SKM-1 (cell line): Measurements from ENCODE around the gene HECTD4.

ENCODE experiments used
- DNase-seq: peaks from one replicate; lab custom pipeline; 2025; ENCODE audit not compliant: unreplicated experiment; lab: John Stamatoyannopoulos, UW

HECTD4 gene

GRCh38 chr12:112183141-112184021 is 198.8 kb downstream of the HECTD4 start:
- no peak for DNase-seq

- DNase-seq = no peak
These were observed 199.7 kb downstream of the HECTD4 start for GRCh38 chr12:112182499-112182898.

DNA sequence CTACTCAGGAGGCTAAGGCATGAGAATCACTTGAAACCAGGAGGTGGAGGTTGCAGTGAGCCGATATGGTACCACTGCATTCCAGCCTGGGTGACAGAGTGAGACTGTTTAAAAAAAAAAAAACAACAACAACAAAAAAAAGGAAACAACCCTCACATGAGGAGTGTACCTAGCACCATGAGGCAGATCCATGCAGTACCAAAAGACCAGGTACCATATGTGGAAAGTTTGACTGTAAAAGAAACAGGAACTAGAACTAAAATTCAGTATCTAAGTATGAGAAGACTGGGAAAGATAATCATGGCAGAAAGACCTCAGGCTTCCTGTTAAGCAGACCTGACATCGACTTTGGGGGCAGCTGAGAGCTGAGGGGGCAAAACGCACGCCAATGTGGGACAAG is 201.8 kb downstream of the HECTD4 start:
- no peak for DNase-seq

DNA sequence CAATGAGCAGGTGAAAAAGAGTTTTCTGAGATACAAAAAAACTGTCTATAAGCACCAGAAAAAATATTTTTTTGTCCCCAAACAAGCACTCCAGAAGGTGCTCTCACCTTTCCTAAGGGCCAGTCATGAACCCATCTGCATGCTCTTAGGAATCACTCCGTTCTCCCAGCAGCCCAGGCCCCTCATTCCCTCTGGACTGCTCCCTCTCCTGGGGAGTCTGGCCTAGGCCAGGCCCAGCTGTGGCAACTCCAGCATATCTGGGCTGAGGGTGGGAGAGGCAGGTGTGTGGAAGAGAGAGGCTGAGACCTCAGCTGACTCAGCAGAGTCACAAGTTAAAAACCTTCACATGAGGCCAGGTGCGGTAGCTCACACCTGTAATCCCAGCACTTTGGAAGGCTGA is 202.3 kb downstream of the HECTD4 start:
- DNase-seq = no peak

GRCh38 chr12:112179341-112179740 is 202.9 kb downstream of the HECTD4 start:
- DNase-seq = no peak

- no peak for DNase-seq
These were observed 203.4 kb downstream of the HECTD4 start for GRCh38 chr12:112178796-112179195.

GRCh38 chr12:112176321-112177010 is 205.8 kb downstream of the HECTD4 start:
- no peak for DNase-seq

DNA sequence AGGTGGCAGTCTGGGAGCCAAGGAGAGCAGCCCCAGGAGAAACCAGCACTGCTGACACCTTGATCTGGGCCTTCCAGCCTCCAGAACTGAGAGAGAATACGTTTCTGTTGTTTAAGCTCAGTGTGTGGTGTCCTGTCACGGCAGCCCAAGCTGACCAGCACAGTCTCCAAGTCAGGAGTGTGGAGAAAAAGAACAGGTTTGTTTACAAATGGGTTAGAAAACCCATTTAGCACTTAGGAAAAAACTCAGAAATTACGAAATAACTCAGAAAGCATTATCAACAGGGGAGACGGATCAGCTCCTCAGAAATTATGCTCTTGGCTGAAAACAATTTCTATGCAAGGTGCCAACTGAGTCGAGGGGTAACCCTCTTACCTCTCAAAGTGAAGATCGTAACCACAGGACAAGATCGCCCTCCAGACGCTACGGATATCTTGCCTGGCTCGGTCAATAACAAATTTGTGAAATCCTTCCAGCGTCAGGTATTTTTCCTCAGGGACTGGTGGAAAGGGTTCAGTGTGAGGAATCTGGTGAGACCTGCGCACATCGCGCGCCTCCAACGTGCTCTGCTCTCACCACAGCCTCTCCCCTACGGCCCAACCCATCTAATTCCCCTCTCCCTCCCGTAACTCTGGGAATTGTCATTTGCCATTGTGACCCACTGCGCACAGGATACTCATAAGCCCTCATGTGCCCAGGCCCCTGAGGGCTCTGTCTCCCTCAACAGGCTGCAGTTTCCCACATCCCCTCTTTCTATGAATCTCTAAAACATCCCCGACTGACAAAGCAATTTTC is 206.7 kb downstream of the HECTD4 start:
- DNase-seq = no peak

- DNase-seq = no peak
These were observed 209.5 kb downstream of the HECTD4 start for GRCh38 chr12:112172556-112173324.

DNA sequence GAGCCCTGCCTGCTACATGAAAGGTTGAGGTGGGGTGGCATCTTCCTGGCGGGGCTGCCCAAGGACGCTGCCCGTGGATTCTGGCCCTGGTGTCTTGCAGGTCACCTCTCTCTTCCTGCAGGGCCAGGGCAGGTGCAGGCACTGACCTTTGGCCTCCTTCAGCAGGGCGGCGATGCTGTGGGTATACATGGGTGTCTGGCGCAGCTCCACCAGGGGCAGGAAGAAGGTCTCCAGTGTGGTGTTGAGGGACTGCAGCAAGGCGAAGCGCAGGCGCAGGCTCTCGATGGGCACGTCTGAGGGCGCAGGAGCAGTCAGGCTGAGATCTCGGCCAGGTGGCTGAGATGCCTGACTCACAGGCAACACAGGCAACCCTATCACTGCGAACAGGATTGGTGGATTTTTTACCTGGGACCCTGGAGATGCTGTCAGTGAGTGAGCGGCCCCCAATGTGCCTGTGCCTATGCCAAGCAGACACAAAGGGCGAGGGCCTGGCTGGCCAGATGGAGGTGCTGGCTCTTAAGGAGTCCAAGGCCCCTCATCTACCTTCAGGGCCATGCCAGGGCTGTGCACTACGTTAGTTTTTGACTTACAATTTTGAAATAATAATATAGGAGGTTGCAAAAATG is 211.1 kb downstream of the HECTD4 start:
- no peak for DNase-seq

DNA sequence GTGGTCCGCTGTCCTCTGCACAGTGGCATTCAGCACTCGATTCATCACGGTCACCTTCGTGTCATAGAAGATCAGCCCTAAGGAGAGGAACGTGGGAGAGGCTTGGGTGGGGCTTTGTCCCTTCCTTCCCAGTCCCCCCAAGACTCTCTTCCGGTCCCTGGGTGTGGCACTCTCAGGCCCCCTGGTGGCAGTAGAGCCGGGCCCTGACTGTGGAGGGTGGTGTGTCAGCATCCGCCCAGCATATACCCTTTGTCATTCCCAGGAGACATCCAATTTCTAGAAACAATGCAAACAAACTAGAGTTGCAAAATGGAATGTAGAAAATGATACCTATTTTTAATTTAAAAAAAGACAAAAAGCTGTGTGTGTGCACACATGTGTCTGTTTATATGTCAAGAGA is 211.9 kb downstream of the HECTD4 start:
- no peak for DNase-seq

- no peak for DNase-seq
These were observed 212.3 kb downstream of the HECTD4 start for GRCh38 chr12:112169966-112170365.

DNA sequence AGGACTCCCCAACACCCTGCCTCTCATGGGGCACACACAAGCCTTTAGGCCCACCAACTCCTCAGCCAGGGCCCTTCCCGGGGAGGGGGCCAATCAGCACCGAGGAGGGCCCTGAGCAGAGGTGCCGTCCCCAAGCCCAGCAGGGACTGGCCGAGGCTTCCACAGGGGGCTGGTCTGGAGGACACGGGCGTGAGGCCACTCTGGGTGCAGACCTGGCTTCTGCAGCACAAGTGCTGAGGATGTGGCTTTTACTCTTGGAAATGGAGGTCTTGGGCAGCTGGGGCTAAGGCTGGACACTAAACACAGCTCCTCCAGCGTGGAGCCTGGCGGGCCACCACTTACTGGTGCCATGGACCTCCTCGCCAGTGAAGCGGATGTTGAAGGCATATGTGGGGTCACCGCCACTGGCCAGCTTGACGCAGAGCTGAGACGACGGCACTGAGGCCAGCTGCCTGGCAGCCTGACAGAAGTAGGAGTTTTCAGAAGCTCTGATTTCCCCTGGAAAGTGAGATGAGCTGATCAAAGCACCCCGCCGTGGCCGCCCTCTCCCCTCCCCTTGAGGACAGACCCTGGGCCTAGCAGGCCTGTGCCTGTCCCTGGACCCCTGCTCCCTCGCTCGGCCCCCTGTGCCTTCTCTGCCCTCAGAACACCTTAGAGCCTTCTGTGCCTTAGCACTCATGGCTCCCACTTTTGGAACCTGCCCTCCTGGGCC is 212.9 kb downstream of the HECTD4 start:
- no peak for DNase-seq

GRCh38 chr12:112168561-112168971 is 213.7 kb downstream of the HECTD4 start:
- no peak for DNase-seq

DNA sequence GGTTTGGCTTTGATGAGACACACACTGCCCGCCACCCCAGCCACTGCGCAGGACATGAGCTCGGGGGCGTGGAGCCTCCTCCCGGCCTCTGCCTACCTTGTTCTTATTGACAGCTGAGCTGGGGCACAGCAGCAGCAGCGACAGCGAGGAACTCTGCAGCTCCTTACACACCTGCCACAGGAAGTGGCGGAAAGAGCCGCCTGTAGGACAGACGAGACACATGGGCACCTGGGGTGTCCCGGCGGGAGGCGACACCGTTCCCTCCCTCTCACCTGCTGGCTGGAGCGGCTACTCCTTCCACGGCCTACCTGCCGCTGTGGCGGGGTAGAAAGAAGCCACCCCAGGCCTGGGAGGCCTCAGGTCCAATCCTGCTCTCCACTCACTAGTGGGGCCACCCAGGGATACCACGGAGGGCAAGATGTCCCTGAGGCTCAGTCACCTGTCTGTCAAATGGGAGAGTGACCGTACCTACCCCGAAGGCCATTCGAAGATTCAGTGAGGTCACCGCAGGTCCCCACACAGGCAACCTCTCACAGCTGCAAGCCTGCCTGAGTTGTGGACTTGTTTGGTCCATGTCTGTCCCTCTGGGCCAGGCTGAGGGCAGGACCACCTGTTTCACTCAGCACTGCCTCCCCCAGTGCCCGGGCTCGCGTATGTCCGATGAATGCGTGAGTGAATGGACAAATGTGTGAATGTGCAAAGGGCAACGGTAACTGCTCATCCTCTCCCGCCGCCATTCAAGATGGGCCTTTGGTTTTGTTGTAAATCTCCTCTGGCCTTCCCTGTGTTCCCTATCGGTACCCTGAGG is 214.3 kb downstream of the HECTD4 start:
- no peak for DNase-seq

DNA sequence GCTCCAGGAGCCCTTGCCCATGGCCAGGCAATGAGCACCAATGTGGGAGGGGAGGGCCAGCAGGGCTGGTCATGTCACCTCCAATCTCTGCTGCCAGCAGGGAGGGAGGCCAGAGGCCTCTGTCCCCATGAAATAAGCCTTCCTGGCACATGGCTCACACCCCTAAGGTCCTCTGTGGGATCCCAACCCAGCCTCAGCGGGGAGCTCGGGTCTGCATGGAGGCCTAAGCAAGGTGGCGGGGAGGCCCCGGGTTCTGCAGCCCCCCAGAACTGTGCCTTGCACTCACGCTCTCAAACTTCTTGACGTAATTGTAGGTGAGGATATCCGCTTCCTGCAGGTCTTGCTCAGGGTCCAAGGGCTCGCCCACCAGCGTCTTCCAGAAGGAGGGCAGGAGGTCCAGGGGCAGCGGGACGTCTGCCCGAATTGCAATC is 215.2 kb downstream of the HECTD4 start:
- DNase-seq = no peak

DNA sequence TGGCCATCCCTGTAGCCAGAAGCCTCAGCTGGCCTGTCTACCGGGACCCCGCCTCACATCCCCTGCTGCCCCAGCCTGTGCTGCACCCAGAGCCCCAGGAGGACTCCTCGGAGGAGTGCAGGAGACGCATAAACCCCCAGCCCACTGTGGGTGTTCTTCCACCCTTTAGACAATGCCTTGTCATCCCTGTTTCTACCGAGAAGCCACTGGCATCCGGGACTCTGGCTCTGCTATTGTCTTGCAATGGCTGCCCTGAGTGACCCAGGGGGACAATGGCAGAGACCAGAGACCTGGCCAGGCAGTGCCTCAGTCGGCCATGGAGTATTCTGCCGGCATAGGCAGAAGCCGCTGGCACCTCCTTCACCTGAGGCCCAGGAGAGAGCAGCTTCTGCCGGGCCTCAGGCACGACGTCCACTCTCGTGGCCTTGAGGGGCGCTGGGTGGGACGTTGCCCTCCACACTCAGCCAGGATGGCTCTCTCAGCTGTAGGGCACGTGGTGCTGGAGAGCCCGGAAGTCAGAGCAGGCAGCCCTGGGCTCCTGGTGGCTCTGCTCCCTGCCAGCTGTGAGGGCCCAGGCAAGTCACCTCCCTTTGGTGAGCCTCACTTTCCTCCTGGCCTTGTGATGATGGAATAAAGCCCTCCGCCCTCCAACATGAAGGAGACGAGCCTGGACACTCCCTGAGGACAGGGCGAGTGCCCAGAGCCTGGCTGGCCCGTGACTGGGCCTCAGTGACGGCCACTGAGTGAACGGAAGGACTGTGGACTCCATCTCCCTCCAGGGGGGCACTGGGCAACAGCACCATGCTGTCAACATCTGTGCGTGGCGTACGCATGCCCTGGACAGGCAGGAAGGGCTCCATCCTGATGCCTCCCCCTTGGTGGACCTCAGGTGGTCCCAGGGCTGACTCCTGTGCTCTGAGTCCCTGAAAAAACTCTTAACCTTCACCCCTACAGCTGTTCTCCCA is 215.9 kb downstream of the HECTD4 start:
- no peak for DNase-seq

DNA sequence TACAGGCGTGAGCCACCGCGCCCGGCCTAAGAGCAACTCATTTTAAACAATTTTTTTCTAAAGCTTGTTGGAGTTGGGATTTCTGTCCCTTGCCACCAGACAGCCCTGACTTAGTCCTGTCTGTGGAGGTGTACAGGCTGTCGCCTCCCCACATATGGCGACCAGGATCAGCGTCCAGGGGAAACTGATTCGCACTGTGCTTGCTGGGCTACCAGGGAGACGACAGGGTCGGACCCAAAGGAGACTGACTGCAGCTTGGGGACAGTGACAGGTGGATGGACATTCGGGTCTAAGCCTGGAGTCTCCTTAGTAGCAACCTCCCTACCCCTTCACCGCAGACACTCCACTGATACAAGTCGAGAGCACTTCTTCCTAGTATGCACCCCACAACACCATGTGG is 216.6 kb downstream of the HECTD4 start:
- no peak for DNase-seq
